Peyer's patch (tissue), 4 donors: ENCODE results near the gene NOC2L. TPM values are rescaled to one million over a fixed set of nuclear protein-coding genes. Genes with fewer than 3 reads are reported as not detected.

Source experiments
- DNase-seq, 3 donors: peaks; one replicate each; pipeline ENCODE4 v3.0.0-alpha.2; 2017 to 2019
- H3K27ac ChIP-seq, 4 donors: fragments of 200-600 bp; sonication (generic); one replicate each; pipeline ENCODE4 v1.5.1; 2016 to 2019
- H3K27me3 ChIP-seq, 2 donors: fragments of 200-600 bp; sonication (generic); one replicate each; pipeline ENCODE4 v1.5.1; 2019
- H3K36me3 ChIP-seq, 3 donors: fragments of 200-600 bp; sonication (generic); one replicate each; pipeline ENCODE4 v1.5.1; 2016 to 2019
- H3K4me1 ChIP-seq, 4 donors: fragments of 200-600 bp; sonication (generic); one replicate each; pipeline ENCODE4 v1.5.1; 2016 to 2019
- H3K4me3 ChIP-seq, 4 donors: fragments of 200-600 bp; sonication (generic); 1 replicate in 3 of 4; 2 replicates in 1 of 4; pipeline ENCODE4 v1.5.1; 2016 to 2019; ENCODE audit warnings: mild to moderate bottlenecking in 1 of 4
- H3K9me3 ChIP-seq, 4 donors: fragments of 200-600 bp; sonication (generic); one replicate each; pipeline ENCODE4 v1.5.1; 2016 to 2019; ENCODE audit warnings: mild to moderate bottlenecking in 1 of 4
- CTCF ChIP-seq, 6 experiments: fragments of 450-650 bp in 4 of 6; fragments of 200-600 bp in 2 of 6; sonication (generic) in 1 of 6; IDR thresholded peaks; one replicate each; pipeline ENCODE4 v1.5.1; 2017 to 2019; ENCODE audit warnings: antibody characterized with exemption in 6 of 6, mild to moderate bottlenecking in 3 of 6, moderate library complexity in 1 of 6
- POLR2A ChIP-seq, 2 donors: fragments of 450-650 bp; IDR thresholded peaks; one replicate each; pipeline ENCODE4 v1.5.1; 2017; ENCODE audit warnings: antibody characterized with exemption in 2 of 2, mild to moderate bottlenecking in 2 of 2, moderate library complexity in 2 of 2
- total RNA-seq, 4 donors: library from RNA; depleted of rRNA; stranded (reverse); fragments of >200 nt; gene quantifications; one replicate each; pipeline ENCODE4 v1.1.0, GENCODE V29; 2016

The NOC2L gene
- total RNA-seq, 4 donors from 2014 or later: 18.2 to 58.6 (median 39.9) TPM

- no peak for TF ChIP-seq POLR2A (IDR thresholded peaks at IDR 0.05)
- no peak for TF ChIP-seq CTCF (IDR thresholded peaks at IDR 0.05)
- no peak for DNase-seq
- no peaks in the 10 kb centered on the region for H3K9me3 ChIP-seq
- peaks cover 0 to 33% of the 10 kb centered on the region in 2 donors for H3K27me3 ChIP-seq
- H3K27ac ChIP-seq: no peak overlapping the region
- no peaks in the 10 kb centered on the region for H3K36me3 ChIP-seq
- H3K4me3 ChIP-seq: no peak overlapping the region
- H3K4me1 ChIP-seq: peaks cover 0 to 6% (median 1%) of the 10 kb centered on the region in 4 donors
These were observed 28.4 kb downstream of the NOC2L start for GRCh38 chr1:930633-931138.

GRCh38 chr1:929712-930632, 29.1 kb downstream of the NOC2L start:
- H3K4me1 ChIP-seq: peaks cover 0 to 10% (median 4%) of the 10 kb centered on the region in 4 donors
- DNase-seq: no peak
- no peak overlapping the region for H3K4me3 ChIP-seq
- H3K27me3 ChIP-seq: peaks cover 0 to 31% of the 10 kb centered on the region in 2 donors
- H3K27ac ChIP-seq: no peak overlapping the region
- H3K36me3 ChIP-seq: no peaks in the 10 kb centered on the region
- TF ChIP-seq CTCF (IDR thresholded peaks at IDR 0.05): no peak
- TF ChIP-seq POLR2A (IDR thresholded peaks at IDR 0.05): no peak
- H3K9me3 ChIP-seq: no peaks in the 10 kb centered on the region

GRCh38 chr1:928825-929661, 30.0 kb downstream of the NOC2L start:
- TF ChIP-seq POLR2A (IDR thresholded peaks at IDR 0.05): no peak
- TF ChIP-seq CTCF (IDR thresholded peaks at IDR 0.05): no peak
- no peak for DNase-seq
- no peak overlapping the region for H3K27ac ChIP-seq
- H3K4me3 ChIP-seq: no peak overlapping the region
- no peaks in the 10 kb centered on the region for H3K36me3 ChIP-seq
- H3K27me3 ChIP-seq: peaks cover 0 to 36% of the 10 kb centered on the region in 2 donors
- no peaks in the 10 kb centered on the region for H3K9me3 ChIP-seq
- peaks cover 0 to 19% (median 9%) of the 10 kb centered on the region in 4 donors for H3K4me1 ChIP-seq

GRCh38 chr1:927748-928147, 31.3 kb downstream of the NOC2L start:
- peaks cover 0 to 40% of the 10 kb centered on the region in 2 donors for H3K27me3 ChIP-seq

More at GRCh38 chr1:927748-928147, 31.3 kb downstream of the NOC2L start:
- Histone ChIP-seq H3K4me1 (peaks cover 0 to 31% (median 18%) of the 10 kb centered on the region in 4 donors), H3K27ac (no peak overlapping the region), H3K9me3 (no peaks in the 10 kb centered on the region), H3K4me3 (no peak overlapping the region), H3K36me3 (no peaks in the 10 kb centered on the region)
- DNase-seq: no peak
- TF ChIP-seq CTCF (IDR thresholded peaks at IDR 0.05): no peak
- TF ChIP-seq POLR2A (IDR thresholded peaks at IDR 0.05): no peak
